ENCODE data around the gene FBXL5. TPM values are rescaled to one million over a fixed set of nuclear protein-coding genes. Genes with fewer than 3 reads are reported as not detected.
A peak's percentile ranks its signal among the peaks of the same experiment; 100 is the strongest.

The FBXL5 gene
- total and polyA plus RNA-seq, 4 donors, result 69.3 to 81.1 (median 74.8) TPM

DNA sequence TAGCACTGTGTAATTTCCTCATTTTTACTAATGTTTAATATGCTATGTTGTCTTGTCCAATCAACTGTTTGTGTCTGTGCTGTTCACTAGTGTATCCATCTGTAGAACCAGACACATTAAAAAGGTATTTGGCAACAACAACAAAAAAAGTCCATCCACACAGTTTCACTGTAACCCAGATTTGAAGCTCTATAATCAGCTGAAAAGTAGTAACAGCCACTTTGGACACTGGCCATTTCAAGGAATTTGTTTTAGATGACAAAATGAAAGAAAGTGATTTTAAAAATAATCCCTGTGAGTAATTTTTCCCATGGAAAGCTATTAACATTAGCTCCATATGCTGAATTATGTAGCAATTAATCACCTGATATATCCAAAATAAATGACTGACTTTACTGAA, 2.2 kb upstream of the FBXL5 start:
- intact Hi-C loops (cut with DNase I), result loop anchor here in 1 of 2 donors (2.0 kb wide), 1 partner anchor 23 kb away; the partner anchor contains the start of gene FAM200B
- Histone ChIP-seq H3K36me3 (ENCODE audit: control insufficient read depth in 1 of 2, insufficient read depth in 2 of 2, low read length in 1 of 2) (no peaks in the 10 kb centered on the region), H3K27ac (ENCODE audit: low read depth in 1 of 2, low read length in 2 of 2) (no peak overlapping the region), H3K27me3 (ENCODE audit: control insufficient read depth in 1 of 2, insufficient read depth in 2 of 2, low read length in 1 of 2) (no peaks in the 10 kb centered on the region), H3K4me1 (ENCODE audit: control insufficient read depth in 1 of 2, insufficient read depth in 2 of 2, low read length in 2 of 2) (peaks cover 0 to 3% of the 10 kb centered on the region in 2 donors), H3K4me3 (ENCODE audit: low read length in 2 of 2) (no peak overlapping the region), H3K9me3 (ENCODE audit: control insufficient read depth, low read length) (no peaks in the 10 kb centered on the region)
- ATAC-seq (ENCODE audit: low FRiP score), result no peak
- no peak for DNase-seq

DNA sequence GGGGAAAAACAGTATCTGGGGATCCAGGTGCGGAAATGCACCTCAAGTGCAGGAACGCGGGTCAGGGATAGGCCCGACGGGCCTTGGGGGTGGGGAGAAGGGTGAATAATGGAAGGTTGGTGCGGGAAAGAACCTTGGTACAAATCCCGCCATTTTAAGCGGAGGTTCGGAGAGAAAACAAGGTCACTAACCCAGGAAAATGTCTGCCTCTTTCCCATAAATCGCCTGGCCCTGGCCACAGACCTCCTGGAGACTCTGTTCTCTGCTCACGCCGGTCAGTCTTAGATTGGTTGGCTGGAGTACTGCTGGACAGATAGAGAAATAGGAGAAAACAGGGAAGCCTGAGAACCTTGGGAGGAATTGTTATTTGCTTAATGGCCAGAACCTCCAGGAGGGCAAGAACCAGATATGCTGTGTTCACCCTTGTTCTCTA, 897 bp upstream of the FBXL5 start:
- ATAC-seq (ENCODE audit: low FRiP score) (peak; percentile 28), DNase-seq (peak in 1 of 2 donors; percentile 53)
- H3K4me3 ChIP-seq (ENCODE audit: low read length in 2 of 2), result peak overlapping the region; percentile 75 to 93
- peak overlapping the region; percentile 89 to 100 for H3K27ac ChIP-seq (ENCODE audit: low read depth in 1 of 2, low read length in 2 of 2)
- intact Hi-C loops (cut with DNase I), result loop anchor here in 1 of 2 donors (2.0 kb wide), 1 partner anchor 25 kb away; the partner anchor contains the start of gene FAM200B
- H3K9me3 ChIP-seq (ENCODE audit: control insufficient read depth, low read length), result no peaks in the 10 kb centered on the region
- 33 to 39% methylated on average over 12 of the region's 12 CpGs for WGBS, 2 donors
- peaks cover 0 to 6% of the 10 kb centered on the region in 2 donors for H3K4me1 ChIP-seq (ENCODE audit: control insufficient read depth in 1 of 2, insufficient read depth in 2 of 2, low read length in 2 of 2)
- no peaks in the 10 kb centered on the region for H3K27me3 ChIP-seq (ENCODE audit: control insufficient read depth in 1 of 2, insufficient read depth in 2 of 2, low read length in 1 of 2)
- H3K36me3 ChIP-seq (ENCODE audit: control insufficient read depth in 1 of 2, insufficient read depth in 2 of 2, low read length in 1 of 2), result no peaks in the 10 kb centered on the region

DNA sequence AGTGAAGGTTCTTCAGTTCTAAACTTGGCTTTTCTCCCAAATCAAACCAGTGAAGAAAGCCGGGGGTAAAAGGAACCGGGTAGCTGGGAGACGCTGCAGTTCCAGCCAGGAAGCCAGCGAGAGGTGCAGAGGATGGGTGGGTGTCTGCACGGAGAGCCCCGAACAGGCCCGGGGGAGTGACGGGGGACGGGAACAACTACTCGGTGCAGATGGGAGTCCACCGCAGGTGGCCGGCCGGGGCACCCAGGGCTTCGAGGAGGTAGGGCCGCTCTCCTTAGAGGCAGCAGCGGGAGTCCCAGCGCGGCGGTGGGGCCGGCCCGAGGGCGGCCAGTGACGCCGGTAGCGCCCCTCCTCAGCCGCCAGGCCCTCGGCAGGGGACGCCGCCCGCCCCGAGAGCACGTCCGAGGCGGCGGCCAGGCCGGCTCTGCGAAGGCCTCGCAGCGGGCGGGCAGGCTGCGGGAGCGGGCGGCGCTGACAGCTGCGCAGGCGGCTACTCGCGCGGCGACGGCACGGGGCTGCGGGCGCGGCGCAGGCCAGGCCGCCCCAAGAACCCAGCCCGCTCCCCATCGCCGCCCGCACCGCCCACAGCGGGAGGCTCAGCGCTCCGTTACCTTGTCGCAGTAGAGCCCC, 449 bp downstream of the FBXL5 start:
- H3K9me3 ChIP-seq (ENCODE audit: control insufficient read depth, low read length), result no peaks in the 10 kb centered on the region
- peaks cover 0 to 6% of the 10 kb centered on the region in 2 donors for H3K4me1 ChIP-seq (ENCODE audit: control insufficient read depth in 1 of 2, insufficient read depth in 2 of 2, low read length in 2 of 2)
- 0% methylated on average over 59 to 66 of the region's 66 CpGs for WGBS, 2 donors
- ATAC-seq (ENCODE audit: low FRiP score), result peak; percentile 63
- H3K27ac ChIP-seq (ENCODE audit: low read depth in 1 of 2, low read length in 2 of 2), result peak overlapping the region; percentile 96 to 97
- peak overlapping the region; percentile 89 to 93 for H3K4me3 ChIP-seq (ENCODE audit: low read length in 2 of 2)
- H3K36me3 ChIP-seq (ENCODE audit: control insufficient read depth in 1 of 2, insufficient read depth in 2 of 2, low read length in 1 of 2), result no peaks in the 10 kb centered on the region
- peak; percentile 71 to 84 for DNase-seq
- intact Hi-C loops (cut with DNase I), result loop anchor here in 1 of 2 donors (5.0 kb wide), 1 partner anchor 177 kb away; no protein-coding TSS in a partner anchor
- no peaks in the 10 kb centered on the region for H3K27me3 ChIP-seq (ENCODE audit: control insufficient read depth in 1 of 2, insufficient read depth in 2 of 2, low read length in 1 of 2)

GRCh38 chr4:15653864-15654592, 1.1 kb downstream of the FBXL5 start:
- H3K9me3 ChIP-seq (ENCODE audit: control insufficient read depth, low read length), result no peaks in the 10 kb centered on the region
- H3K4me1 ChIP-seq (ENCODE audit: control insufficient read depth in 1 of 2, insufficient read depth in 2 of 2, low read length in 2 of 2), result peaks cover 0 to 6% of the 10 kb centered on the region in 2 donors
- no peaks in the 10 kb centered on the region for H3K36me3 ChIP-seq (ENCODE audit: control insufficient read depth in 1 of 2, insufficient read depth in 2 of 2, low read length in 1 of 2)
- 0 to 1% methylated on average over 7 of the region's 7 CpGs for WGBS, 2 donors
- H3K27ac ChIP-seq (ENCODE audit: low read depth in 1 of 2, low read length in 2 of 2), result peak overlapping the region; percentile 96 to 97
- H3K27me3 ChIP-seq (ENCODE audit: control insufficient read depth in 1 of 2, insufficient read depth in 2 of 2, low read length in 1 of 2), result no peaks in the 10 kb centered on the region
- intact Hi-C loops (cut with DNase I), result loop anchor here in 1 of 2 donors (5.0 kb wide), 1 partner anchor 177 kb away; no protein-coding TSS in a partner anchor
- H3K4me3 ChIP-seq (ENCODE audit: low read length in 2 of 2), result peak overlapping the region; percentile 89 to 93
- no peak for DNase-seq
- no peak for ATAC-seq (ENCODE audit: low FRiP score)

DNA sequence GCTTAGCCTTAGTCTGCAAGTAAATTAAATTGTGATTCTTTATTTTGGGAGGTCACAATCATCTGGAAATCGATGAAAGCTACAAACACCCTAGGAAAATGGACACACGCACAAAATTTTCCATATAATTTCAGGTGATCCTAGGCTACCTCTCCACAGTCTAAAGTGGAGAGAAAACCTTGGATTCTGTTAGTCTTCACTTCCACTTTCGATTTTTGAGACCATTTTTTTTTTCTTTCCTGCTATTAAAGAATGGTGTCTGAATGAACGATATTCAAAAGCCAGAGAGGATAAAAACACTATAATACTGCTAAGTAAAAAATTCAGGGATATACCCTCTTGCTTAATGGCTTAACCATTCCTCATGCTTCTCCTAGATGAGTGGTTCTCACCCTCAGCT, 1.7 kb downstream of the FBXL5 start:
- intact Hi-C loops (cut with DNase I), result loop anchor here in 1 of 2 donors (5.0 kb wide), 1 partner anchor 176 kb away; no protein-coding TSS in a partner anchor
- ATAC-seq (ENCODE audit: low FRiP score) (no peak), DNase-seq (no peak)
- H3K9me3 ChIP-seq (ENCODE audit: control insufficient read depth, low read length), result no peaks in the 10 kb centered on the region
- peak overlapping the region; percentile 89 to 93 for H3K4me3 ChIP-seq (ENCODE audit: low read length in 2 of 2)
- WGBS, 2 donors, result 22 to 28% methylated on average over 4 of the region's 4 CpGs
- H3K27me3 ChIP-seq (ENCODE audit: control insufficient read depth in 1 of 2, insufficient read depth in 2 of 2, low read length in 1 of 2), result no peaks in the 10 kb centered on the region
- no peaks in the 10 kb centered on the region for H3K36me3 ChIP-seq (ENCODE audit: control insufficient read depth in 1 of 2, insufficient read depth in 2 of 2, low read length in 1 of 2)
- peak overlapping the region in 1 of 2 donors; percentile 90 for H3K27ac ChIP-seq (ENCODE audit: low read depth in 1 of 2, low read length in 2 of 2)
- H3K4me1 ChIP-seq (ENCODE audit: control insufficient read depth in 1 of 2, insufficient read depth in 2 of 2, low read length in 2 of 2), result peaks cover 0 to 6% of the 10 kb centered on the region in 2 donors

GRCh38 chr4:15652841-15653240, 2.3 kb downstream of the FBXL5 start:
- DNase-seq, result no peak
- Histone ChIP-seq H3K4me3 (ENCODE audit: low read length in 2 of 2) (no peak overlapping the region), H3K27ac (ENCODE audit: low read depth in 1 of 2, low read length in 2 of 2) (no peak overlapping the region), H3K36me3 (ENCODE audit: control insufficient read depth in 1 of 2, insufficient read depth in 2 of 2, low read length in 1 of 2) (no peaks in the 10 kb centered on the region), H3K4me1 (ENCODE audit: control insufficient read depth in 1 of 2, insufficient read depth in 2 of 2, low read length in 2 of 2) (peaks cover 0 to 6% of the 10 kb centered on the region in 2 donors), H3K27me3 (ENCODE audit: control insufficient read depth in 1 of 2, insufficient read depth in 2 of 2, low read length in 1 of 2) (no peaks in the 10 kb centered on the region), H3K9me3 (ENCODE audit: control insufficient read depth, low read length) (no peaks in the 10 kb centered on the region)
- ATAC-seq (ENCODE audit: low FRiP score), result no peak
- intact Hi-C loops (cut with DNase I), result loop anchor here in 1 of 2 donors (5.0 kb wide), 1 partner anchor 176 kb away; no protein-coding TSS in a partner anchor
- WGBS, 2 donors, result 17 to 19% methylated on average over 4 of the region's 4 CpGs

GRCh38 chr4:15652191-15652590, 3.0 kb downstream of the FBXL5 start:
- Histone ChIP-seq H3K36me3 (ENCODE audit: control insufficient read depth in 1 of 2, insufficient read depth in 2 of 2, low read length in 1 of 2) (no peaks in the 10 kb centered on the region), H3K4me3 (ENCODE audit: low read length in 2 of 2) (no peak overlapping the region), H3K4me1 (ENCODE audit: control insufficient read depth in 1 of 2, insufficient read depth in 2 of 2, low read length in 2 of 2) (peaks cover 0 to 6% of the 10 kb centered on the region in 2 donors), H3K27me3 (ENCODE audit: control insufficient read depth in 1 of 2, insufficient read depth in 2 of 2, low read length in 1 of 2) (no peaks in the 10 kb centered on the region), H3K27ac (ENCODE audit: low read depth in 1 of 2, low read length in 2 of 2) (no peak overlapping the region), H3K9me3 (ENCODE audit: control insufficient read depth, low read length) (no peaks in the 10 kb centered on the region)
- WGBS, 2 donors, result 55 to 56% methylated on average over 1 of the region's 1 CpG
- DNase-seq, result no peak
- no peak for ATAC-seq (ENCODE audit: low FRiP score)
- intact Hi-C loops (cut with DNase I), result loop anchor here in 1 of 2 donors (5.0 kb wide), 1 partner anchor 175 kb away; no protein-coding TSS in a partner anchor

DNA sequence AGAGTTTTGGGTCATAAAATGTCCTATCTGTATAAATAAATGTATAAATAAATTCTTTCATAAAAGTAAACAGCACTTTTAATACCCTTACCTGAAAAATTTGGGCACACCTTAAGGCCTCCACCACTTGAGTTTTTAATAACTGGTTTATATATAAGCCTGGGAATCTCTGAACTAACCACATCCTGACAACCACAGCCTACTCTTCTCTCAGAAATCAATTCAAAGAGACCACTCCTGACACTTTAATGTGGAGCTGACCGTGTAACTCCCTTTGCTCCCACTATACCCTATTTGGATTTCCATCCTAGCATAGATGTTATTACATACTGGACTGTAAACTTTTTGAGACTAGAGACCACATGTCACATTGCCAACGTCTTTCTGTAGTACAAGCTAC, 3.5 kb downstream of the FBXL5 start:
- H3K27me3 ChIP-seq (ENCODE audit: control insufficient read depth in 1 of 2, insufficient read depth in 2 of 2, low read length in 1 of 2), result no peaks in the 10 kb centered on the region
- H3K9me3 ChIP-seq (ENCODE audit: control insufficient read depth, low read length), result no peaks in the 10 kb centered on the region
- H3K4me1 ChIP-seq (ENCODE audit: control insufficient read depth in 1 of 2, insufficient read depth in 2 of 2, low read length in 2 of 2), result peaks cover 0 to 6% of the 10 kb centered on the region in 2 donors
- no peak overlapping the region for H3K27ac ChIP-seq (ENCODE audit: low read depth in 1 of 2, low read length in 2 of 2)
- ATAC-seq (ENCODE audit: low FRiP score) (no peak), DNase-seq (no peak)
- 2 to 3% methylated on average over 2 of the region's 2 CpGs for WGBS, 2 donors
- intact Hi-C loops (cut with DNase I), result loop anchor here in 1 of 2 donors (5.0 kb wide), 1 partner anchor 174 kb away; no protein-coding TSS in a partner anchor
- no peaks in the 10 kb centered on the region for H3K36me3 ChIP-seq (ENCODE audit: control insufficient read depth in 1 of 2, insufficient read depth in 2 of 2, low read length in 1 of 2)
- no peak overlapping the region for H3K4me3 ChIP-seq (ENCODE audit: low read length in 2 of 2)
